Left lung (tissue), 10 donors: Measurements from ENCODE around the gene TAAR2. TPM values are rescaled to one million over a fixed set of nuclear protein-coding genes. Genes with fewer than 3 reads are reported as not detected.

Experiments used
- ATAC-seq: fragments of 200-7000 bp; cut with Tn5 transposase; one replicate; pipeline ENCODE4 v1.9.1; 2020; ENCODE audit warnings: moderate library complexity
- DNase-seq, 4 donors: peaks; one replicate each; pipeline ENCODE4 v3.0.0-alpha.2; 2013 to 2020
- H3K27ac ChIP-seq, 2 donors: fragments of 200-600 bp; sonication (generic) in 1 of 2; one replicate each; pipeline versions ENCODE4 v1.5.0 to v1.8.0; 2020 to 2021
- H3K27me3 ChIP-seq, 2 donors: fragments of 200-600 bp; sonication (generic) in 1 of 2; one replicate each; pipeline versions ENCODE4 v1.5.0 to v1.8.0; 2020 to 2021
- H3K36me3 ChIP-seq, 2 donors: fragments of 200-600 bp; sonication (generic) in 1 of 2; one replicate each; pipeline versions ENCODE4 v1.5.0 to v1.8.0; 2020 to 2021
- H3K4me1 ChIP-seq, 2 donors: fragments of 200-600 bp; one replicate each; pipeline ENCODE4 v1.8.0; 2021
- H3K4me3 ChIP-seq, 2 donors: fragments of 200-600 bp; sonication (generic) in 1 of 2; one replicate each; pipeline versions ENCODE4 v1.5.0 to v1.8.0; 2020 to 2021; ENCODE audit warnings: mild to moderate bottlenecking in 1 of 2
- H3K9me3 ChIP-seq, 2 donors: fragments of 200-600 bp; sonication (generic) in 1 of 2; one replicate each; pipeline versions ENCODE4 v1.5.0 to v1.8.0; 2020 to 2021
- CTCF ChIP-seq, 2 donors: fragments of 200-600 bp; sonication (generic) in 1 of 2; IDR thresholded peaks; one replicate each; pipeline versions ENCODE4 v1.5.0 to v1.8.0; 2021; ENCODE audit warnings: antibody characterized with exemption in 2 of 2
- intact Hi-C, 2 donors: fragments of 100-400 bp; cut with DNase I; formaldehyde crosslinking; loops; one replicate each; pipeline versions ENCODE4 v1.11.2 to v1.14.2; 2022
- polyA plus RNA-seq, 6 donors: library from polyadenylated mRNA; unstranded; fragments of 120-200 nt; gene quantifications; one replicate each; pipeline ENCODE4 v1.2.1, GENCODE V29; 2013; ENCODE audit not compliant: insufficient read length in 6 of 6
- total RNA-seq, 2 donors: library from RNA; stranded (reverse); fragmentation: NEBNext Ultra II Directional; extraction: Animal tissue kit (Norgen Biotek cat#: 25700); gene quantifications; one replicate each; pipeline ENCODE4 v1.2.1, GENCODE V29; 2021
- donor health status: DM: no; HTN: yes; CAD: no.
- donor health status: DM: no; HTN: no; CAD: no.

TAAR2 gene
- total and polyA plus RNA-seq, 8 donors = not detected

DNA sequence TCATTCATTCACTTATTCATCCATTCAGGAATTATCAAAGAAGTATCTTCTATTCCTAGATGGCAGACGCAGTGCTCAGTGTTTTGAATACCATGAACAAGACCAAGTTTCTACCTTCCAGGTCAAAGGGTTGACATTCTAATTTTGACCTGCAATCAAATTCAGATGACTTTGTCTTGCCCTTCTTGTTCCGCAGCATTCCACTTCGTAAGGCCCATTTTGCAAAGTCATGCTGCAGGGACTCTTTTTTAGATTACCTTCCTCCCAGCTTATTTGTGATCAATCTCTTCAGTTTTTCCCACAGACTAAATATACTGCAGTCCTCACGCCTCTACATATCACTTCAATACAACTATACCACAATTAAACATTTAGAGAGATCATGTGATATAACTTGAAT is 42.0 kb upstream of the TAAR2 start:
- peaks cover 0 to 9% of the 10 kb centered on the region in 2 donors for H3K4me1 ChIP-seq
- ATAC-seq (no peak), DNase-seq (no peak)
- H3K4me3 ChIP-seq = no peak overlapping the region
- no peaks in the 10 kb centered on the region for H3K27me3 ChIP-seq
- no peak overlapping the region for H3K27ac ChIP-seq
- H3K9me3 ChIP-seq = no peaks in the 10 kb centered on the region
- no peak for TF ChIP-seq CTCF (IDR thresholded peaks at IDR 0.05)
- intact Hi-C loops = no loop called here
- H3K36me3 ChIP-seq = no peaks in the 10 kb centered on the region

- Histone ChIP-seq H3K36me3 (no peaks in the 10 kb centered on the region), H3K4me1 (no peaks in the 10 kb centered on the region), H3K9me3 (no peaks in the 10 kb centered on the region), H3K4me3 (no peak overlapping the region), H3K27me3 (no peaks in the 10 kb centered on the region), H3K27ac (no peak overlapping the region)
- ATAC-seq = no peak
- no peak for DNase-seq
- no peak for TF ChIP-seq CTCF (IDR thresholded peaks at IDR 0.05)
- intact Hi-C loops = no loop called here
Observed at GRCh38 chr6:132664309-132665034, 40.4 kb upstream of the TAAR2 start.

GRCh38 chr6:132663661-132664060 is 39.6 kb upstream of the TAAR2 start:
- no peak for TF ChIP-seq CTCF (IDR thresholded peaks at IDR 0.05)
- DNase-seq (no peak), ATAC-seq (no peak)
- H3K27ac ChIP-seq = no peak overlapping the region
- no peaks in the 10 kb centered on the region for H3K27me3 ChIP-seq
- no peaks in the 10 kb centered on the region for H3K9me3 ChIP-seq
- intact Hi-C loops = no loop called here
- H3K4me3 ChIP-seq = no peak overlapping the region
- no peaks in the 10 kb centered on the region for H3K4me1 ChIP-seq
- no peaks in the 10 kb centered on the region for H3K36me3 ChIP-seq

DNA sequence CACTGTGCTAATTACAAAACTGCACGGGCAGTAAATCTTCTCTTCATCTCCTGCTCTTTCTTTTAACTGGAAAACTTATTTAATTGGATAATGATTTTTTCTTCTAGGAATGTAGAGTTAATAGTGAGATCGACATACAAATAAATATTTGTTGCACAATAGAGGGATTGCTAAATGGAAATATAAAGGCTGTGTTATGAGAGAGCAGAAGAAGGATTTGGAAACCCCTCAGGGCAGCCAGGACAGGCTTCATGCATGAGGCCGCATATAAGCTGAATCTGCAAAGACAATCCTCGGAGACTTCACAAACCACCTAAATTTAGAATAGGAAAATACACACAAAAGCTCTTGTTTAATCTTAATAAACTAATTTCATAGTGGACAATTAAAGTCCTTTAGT is 37.8 kb upstream of the TAAR2 start:
- Histone ChIP-seq H3K27ac (no peak overlapping the region), H3K4me3 (no peak overlapping the region), H3K4me1 (no peaks in the 10 kb centered on the region), H3K36me3 (no peaks in the 10 kb centered on the region), H3K9me3 (no peaks in the 10 kb centered on the region), H3K27me3 (no peaks in the 10 kb centered on the region)
- no peak for TF ChIP-seq CTCF (IDR thresholded peaks at IDR 0.05)
- ATAC-seq (no peak), DNase-seq (peak in 2 of 4 donors; percentile 20 to 26)
- intact Hi-C loops = no loop called here

- Histone ChIP-seq H3K27ac (no peak within 1 kb of the TSS), H3K4me3 (no peak within 1 kb of the TSS), H3K9me3 (no peaks in the 10 kb centered on the region), H3K27me3 (no peaks in the 10 kb centered on the region), H3K36me3 (no peaks in the 10 kb centered on the region), H3K4me1 (no peaks in the 10 kb centered on the region)
- no peak for TF ChIP-seq CTCF (IDR thresholded peaks at IDR 0.05)
- DNase-seq = no peak
- intact Hi-C loops = no loop called here
- no peak for ATAC-seq
Observed at GRCh38 chr6:132659082-132659481, 35.0 kb upstream of the TAAR2 start, which contains the start of gene TAAR1. Gene TAAR1 (minus strand): TSS chr6:132659182. CDS start chr6:132646003, 13,179 bp downstream.
